Right atrium auricular region (tissue), 2 donors: ENCODE measurements around the gene MBD5. TPM values are rescaled to one million over a fixed set of nuclear protein-coding genes. Genes with fewer than 3 reads are reported as not detected.

Experiments used
- DNase-seq: peaks from one replicate; pipeline ENCODE4 v3.0.0-alpha.2; 2019; ENCODE audit warnings: low spot score
- H3K27ac ChIP-seq, 2 donors: fragments of 200-600 bp; sonication (generic); 1 replicate in 1 of 2; 2 replicates in 1 of 2; pipeline ENCODE4 v1.5.1; 2016 to 2019
- H3K27me3 ChIP-seq, 2 donors: fragments of 200-600 bp; sonication (generic); one replicate each; pipeline versions ENCODE4 v1.5.1 to v1.6.0; 2017 to 2019
- H3K36me3 ChIP-seq: fragments of 200-600 bp; sonication (generic); one replicate; pipeline ENCODE4 v1.5.1; 2016
- H3K4me1 ChIP-seq, 2 donors: fragments of 200-600 bp; sonication (generic); one replicate each; pipeline versions ENCODE4 v1.5.1 to v1.6.0; 2017 to 2019
- H3K4me3 ChIP-seq, 2 donors: fragments of 200-600 bp; sonication (generic); 1 replicate in 1 of 2; 2 replicates in 1 of 2; pipeline ENCODE4 v1.5.1; 2017 to 2019; ENCODE audit warnings: mild to moderate bottlenecking in 1 of 2, moderate library complexity in 1 of 2
- H3K9me3 ChIP-seq, 2 donors: fragments of 200-600 bp; sonication (generic); one replicate each; pipeline ENCODE4 v1.5.1; 2019
- total RNA-seq, 2 donors: library from RNA; depleted of rRNA; stranded (reverse); fragments of >200 nt; gene quantifications; one replicate each; pipeline ENCODE4 v1.1.0, GENCODE V29; 2016
- TF ChIP-seq, protein P1 (sequence below), 2 donors: fragments of 200-600 bp; sonication (generic); IDR thresholded peaks; one replicate each; pipeline ENCODE4 v1.5.1; 2019; ENCODE audit warnings: antibody characterized with exemption in 2 of 2

The MBD5 gene
- total RNA-seq, 2 donors from 2014 or later, result 14.5 to 22.8 TPM

DNA sequence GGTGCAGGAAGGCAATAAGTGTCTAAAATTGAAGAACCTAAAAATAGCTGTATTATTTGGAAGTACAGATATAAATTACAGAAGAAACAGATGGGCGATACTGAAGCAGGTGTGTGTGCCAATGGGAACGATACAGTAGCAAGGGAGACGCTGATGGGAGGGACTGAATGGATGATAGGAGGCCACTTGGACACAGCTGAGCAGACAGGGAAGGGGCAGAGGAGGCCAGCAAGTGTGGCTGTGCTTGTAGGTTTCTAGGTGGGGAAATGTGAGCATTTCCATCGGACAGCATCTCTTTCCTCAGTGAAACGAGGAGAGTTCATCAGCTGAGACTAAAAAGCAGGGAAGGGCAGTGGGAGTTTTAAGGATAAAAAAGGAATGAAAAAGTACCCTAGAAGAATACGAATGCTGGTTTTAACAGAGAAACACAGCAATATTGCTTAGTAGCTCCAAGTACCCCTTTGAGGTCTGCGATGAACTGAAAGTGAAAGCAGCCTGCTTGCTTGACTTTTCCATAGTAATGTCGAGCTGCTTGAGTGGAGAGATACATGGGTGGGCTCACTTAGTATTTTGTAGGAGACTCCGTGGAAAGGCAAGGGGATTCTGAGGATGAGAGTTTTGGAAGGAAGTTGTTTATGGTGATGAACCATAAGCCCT lies 531.9 kb downstream of the MBD5 start:
- TF ChIP-seq, protein P1, sequence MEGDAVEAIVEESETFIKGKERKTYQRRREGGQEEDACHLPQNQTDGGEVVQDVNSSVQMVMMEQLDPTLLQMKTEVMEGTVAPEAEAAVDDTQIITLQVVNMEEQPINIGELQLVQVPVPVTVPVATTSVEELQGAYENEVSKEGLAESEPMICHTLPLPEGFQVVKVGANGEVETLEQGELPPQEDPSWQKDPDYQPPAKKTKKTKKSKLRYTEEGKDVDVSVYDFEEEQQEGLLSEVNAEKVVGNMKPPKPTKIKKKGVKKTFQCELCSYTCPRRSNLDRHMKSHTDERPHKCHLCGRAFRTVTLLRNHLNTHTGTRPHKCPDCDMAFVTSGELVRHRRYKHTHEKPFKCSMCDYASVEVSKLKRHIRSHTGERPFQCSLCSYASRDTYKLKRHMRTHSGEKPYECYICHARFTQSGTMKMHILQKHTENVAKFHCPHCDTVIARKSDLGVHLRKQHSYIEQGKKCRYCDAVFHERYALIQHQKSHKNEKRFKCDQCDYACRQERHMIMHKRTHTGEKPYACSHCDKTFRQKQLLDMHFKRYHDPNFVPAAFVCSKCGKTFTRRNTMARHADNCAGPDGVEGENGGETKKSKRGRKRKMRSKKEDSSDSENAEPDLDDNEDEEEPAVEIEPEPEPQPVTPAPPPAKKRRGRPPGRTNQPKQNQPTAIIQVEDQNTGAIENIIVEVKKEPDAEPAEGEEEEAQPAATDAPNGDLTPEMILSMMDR (IDR thresholded peaks at IDR 0.05), result no peak
- DNase-seq, result no peak
- Histone ChIP-seq H3K36me3 (no peaks in the 10 kb centered on the region), H3K27ac (no peak overlapping the region), H3K27me3 (no peaks in the 10 kb centered on the region), H3K9me3 (no peaks in the 10 kb centered on the region), H3K4me1 (no peaks in the 10 kb centered on the region), H3K4me3 (peak overlapping the region; percentile 10 to 35)

DNA sequence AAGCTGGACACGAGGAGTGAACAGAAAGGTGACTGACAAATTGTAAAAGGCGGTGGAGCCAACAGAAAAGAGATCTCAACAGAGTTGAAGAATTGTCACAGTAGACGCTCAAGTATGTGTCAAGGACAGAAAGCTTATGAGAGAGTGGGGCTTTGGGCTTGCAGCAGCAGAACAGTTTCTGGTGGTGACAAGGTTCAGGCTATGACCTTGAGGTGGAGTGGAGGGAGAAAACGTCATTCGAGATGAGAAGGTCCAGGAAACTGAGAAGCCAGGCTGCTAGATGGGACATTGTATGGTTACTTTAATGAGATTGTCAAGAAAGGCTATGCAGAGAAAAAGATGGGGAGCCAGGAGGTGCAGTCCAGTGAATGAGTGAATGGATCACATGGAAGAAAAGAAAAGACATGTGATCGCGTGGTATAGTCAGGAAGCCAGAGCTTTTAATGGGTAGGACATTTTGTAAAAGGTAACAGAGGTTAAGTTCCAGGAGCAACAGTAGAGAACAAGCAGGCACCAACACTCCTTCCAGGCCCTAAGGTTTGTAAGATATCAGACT lies 532.5 kb downstream of the MBD5 start:
- Histone ChIP-seq H3K9me3 (no peaks in the 10 kb centered on the region), H3K4me3 (peak overlapping the region; percentile 10 to 35), H3K4me1 (no peaks in the 10 kb centered on the region), H3K27me3 (no peaks in the 10 kb centered on the region), H3K36me3 (no peaks in the 10 kb centered on the region), H3K27ac (no peak overlapping the region)
- DNase-seq, result no peak
- TF ChIP-seq, protein P1 (IDR thresholded peaks at IDR 0.05), result no peak

DNA sequence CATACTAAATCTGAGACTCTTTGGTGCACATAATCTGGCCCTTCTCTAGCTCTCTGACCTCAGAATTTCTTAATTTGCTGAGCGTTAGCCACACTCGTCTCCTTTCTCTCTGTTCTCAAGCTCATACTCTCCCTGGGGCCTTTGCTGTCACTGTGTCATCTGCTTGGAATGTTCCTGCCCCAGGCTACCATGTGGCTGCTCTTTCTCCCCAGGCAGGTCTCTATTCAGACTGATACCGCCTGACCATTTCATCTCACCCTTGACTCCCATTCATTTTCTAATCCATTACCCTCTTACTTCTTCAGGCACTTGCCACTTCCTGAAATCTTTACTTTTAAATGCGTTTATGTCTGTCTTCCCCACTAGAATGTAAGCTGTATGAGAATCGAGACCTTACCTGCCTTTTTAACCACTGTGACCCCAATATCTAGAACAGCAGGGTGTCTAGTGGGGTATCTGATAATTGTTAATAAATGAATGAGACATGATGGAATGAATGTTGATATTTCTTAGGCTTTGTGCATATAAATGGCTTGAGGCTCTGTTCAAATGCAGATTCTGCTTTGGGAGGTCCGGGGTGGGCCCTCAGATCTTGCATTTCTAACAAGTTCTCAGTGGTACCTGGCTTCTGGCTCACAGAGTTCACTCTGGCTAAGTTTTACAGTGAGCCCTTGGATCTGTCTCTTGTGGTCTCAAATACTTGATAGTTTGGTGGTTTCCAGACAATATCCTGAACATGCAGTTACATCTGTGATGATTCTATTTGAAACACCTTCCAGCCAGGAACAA lies 533.8 kb downstream of the MBD5 start:
- no peak overlapping the region for H3K4me3 ChIP-seq
- no peaks in the 10 kb centered on the region for H3K36me3 ChIP-seq
- no peaks in the 10 kb centered on the region for H3K9me3 ChIP-seq
- H3K27me3 ChIP-seq, result no peaks in the 10 kb centered on the region
- H3K27ac ChIP-seq, result no peak overlapping the region
- H3K4me1 ChIP-seq, result no peaks in the 10 kb centered on the region
- no peak for DNase-seq
- TF ChIP-seq, protein P1 (IDR thresholded peaks at IDR 0.05), result no peak

DNA sequence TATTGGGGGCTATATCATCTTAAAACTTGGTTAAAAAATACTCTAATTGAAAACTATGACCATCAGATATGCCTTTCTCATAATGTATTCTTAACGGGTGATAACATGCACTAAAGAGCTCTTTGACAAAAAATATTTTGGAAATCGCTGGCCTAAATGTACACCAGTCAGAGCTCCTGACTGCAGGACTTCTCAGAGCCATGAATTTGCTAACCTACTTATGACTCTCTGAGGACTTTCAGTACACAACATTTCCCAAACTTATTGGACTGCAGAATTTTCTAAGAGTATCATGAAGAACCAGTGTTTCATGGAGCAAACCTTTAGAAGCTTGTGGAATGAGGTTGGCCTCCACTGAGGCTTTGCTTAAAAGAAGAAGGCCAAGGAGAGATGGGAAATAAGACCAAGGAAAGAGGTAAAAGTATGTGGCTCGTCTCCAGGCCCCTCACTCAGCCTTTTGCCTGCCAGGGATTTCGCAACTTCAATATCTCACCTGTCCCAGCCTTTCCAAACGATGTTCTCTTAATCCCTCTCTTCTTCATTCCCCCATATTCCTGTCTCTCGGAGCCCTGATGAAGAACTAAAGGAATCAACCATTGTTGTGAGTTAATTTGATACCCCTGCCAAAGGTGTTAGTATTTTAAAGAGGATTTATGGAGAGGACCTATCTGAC lies 534.9 kb downstream of the MBD5 start:
- Histone ChIP-seq H3K9me3 (no peaks in the 10 kb centered on the region), H3K27ac (no peak overlapping the region), H3K4me1 (no peaks in the 10 kb centered on the region), H3K4me3 (no peak overlapping the region), H3K27me3 (no peaks in the 10 kb centered on the region), H3K36me3 (no peaks in the 10 kb centered on the region)
- TF ChIP-seq, protein P1 (IDR thresholded peaks at IDR 0.05), result no peak
- DNase-seq, result no peak

DNA sequence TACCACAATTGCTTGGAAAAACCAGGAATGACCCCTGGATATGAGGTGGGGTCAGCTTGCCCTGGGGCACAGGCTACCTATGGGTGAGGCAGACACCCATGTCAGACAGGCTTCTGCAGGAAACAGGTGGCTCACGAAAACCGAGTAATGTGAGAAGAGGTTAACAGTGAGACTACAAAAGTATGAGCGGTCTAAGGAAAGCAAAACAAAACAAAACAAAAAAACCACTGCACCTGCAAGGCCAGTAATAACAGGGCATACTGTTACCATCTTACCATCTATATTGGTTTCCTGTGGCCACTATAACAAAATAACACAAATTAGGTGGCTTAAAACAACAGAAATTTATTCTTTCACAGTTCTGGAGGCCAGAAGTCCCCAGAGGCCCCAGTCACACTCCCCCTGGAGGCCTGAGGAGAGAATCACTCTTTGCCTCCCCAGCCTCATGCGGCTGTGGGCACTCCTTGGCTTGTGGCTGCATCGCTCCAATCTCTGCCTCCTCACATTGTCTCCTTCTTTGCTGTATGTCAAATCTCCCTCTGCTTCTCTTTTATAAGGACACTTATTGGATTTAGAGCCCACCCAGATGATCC lies 537.0 kb downstream of the MBD5 start:
- DNase-seq, result no peak
- no peaks in the 10 kb centered on the region for H3K36me3 ChIP-seq
- H3K27me3 ChIP-seq, result no peaks in the 10 kb centered on the region
- no peak overlapping the region for H3K4me3 ChIP-seq
- H3K9me3 ChIP-seq, result no peaks in the 10 kb centered on the region
- H3K4me1 ChIP-seq, result no peaks in the 10 kb centered on the region
- TF ChIP-seq, protein P1 (IDR thresholded peaks at IDR 0.05), result no peak
- no peak overlapping the region for H3K27ac ChIP-seq
